GM12878 (cell line): ENCODE measurements around the gene RSPRY1. TPM values are rescaled to one million over a fixed set of nuclear protein-coding genes. Genes with fewer than 3 reads are reported as not detected.
A peak's percentile ranks its signal among the peaks of the same experiment; 100 is the strongest.

Experiments used
- ATAC-seq: fragments of 200-7000 bp; cut with Tn5 transposase; 3 replicates; pipeline ENCODE4 v1.9.1; 2020; ENCODE audit warnings: mild to moderate bottlenecking, moderate library complexity
- BruUV-seq: library from RNA; stranded (reverse); fragments of 400-500 nt; replicated peaks from 2 replicates; lab custom pipeline; 2021; lab: Mats Ljungman, UMichigan
- CTCF ChIA-PET: fragments of 300-600 bp; sonication (Branson Sonifier 250); formaldehyde crosslinking; extraction: SDS; loops from one replicate; lab custom pipeline; 2021; ENCODE audit warnings: inconsistent platforms; lab: Yijun Ruan, JAX
- POLR2A ChIA-PET: fragments of 350-600 bp; formaldehyde crosslinking; extraction: SDS; loops from one replicate; lab custom pipeline; 2021; ENCODE audit warnings: inconsistent platforms; lab: Charles Lee
- RAD21 ChIA-PET: fragments of 300-600 bp; sonication (Branson Sonifier 250); formaldehyde crosslinking; loops from one replicate; lab custom pipeline; 2023; ENCODE audit warnings: antibody characterized with exemption; ENCODE audit not compliant: unreplicated experiment; lab: Charles Lee
- SMC1A ChIA-PET: fragments of 300-600 bp; sonication (Branson Sonifier 250); formaldehyde crosslinking; loops from one replicate; lab custom pipeline; 2023; ENCODE audit not compliant: unreplicated experiment, uncharacterized antibody; lab: Charles Lee
- DNase-seq: peaks from one replicate; pipeline ENCODE4 v3.0.0-alpha.2; 2011; ENCODE audit warnings: low read depth, low spot score
- FAIRE-seq: peaks from 3 replicates; lab custom pipeline; 2011; peaks lifted over from hg19 to GRCh38; lab: Jason Lieb, UNC
- H2AFZ ChIP-seq: 2 replicates; pipeline ENCODE4 v1.6.0; 2011; ENCODE audit warnings: low read depth, low read length, control low read depth; ENCODE audit not compliant: control insufficient read depth
- H3K27ac ChIP-seq: 2 replicates; pipeline ENCODE4 v1.5.1; 2011; ENCODE audit warnings: control low read depth; ENCODE audit not compliant: control insufficient read depth, insufficient read depth
- H3K27me3 ChIP-seq, 2 experiments: replicated peaks in 1 of 2; 2 replicates each; pipeline versions ENCODE4 v1.6.0 to v1.6.1; 2011; ENCODE audit warnings: low read length in 1 of 2; ENCODE audit not compliant: control insufficient read depth in 2 of 2, insufficient read depth in 2 of 2
- H3K36me3 ChIP-seq, 2 experiments: 2 replicates each; pipeline ENCODE4 v1.5.1; 2011; ENCODE audit warnings: low read length in 1 of 2; ENCODE audit not compliant: control insufficient read depth in 2 of 2, insufficient read depth in 2 of 2
- H3K4me1 ChIP-seq: 2 replicates; pipeline ENCODE4 v1.6.1; 2011; ENCODE audit warnings: mild to moderate bottlenecking, low read length, moderate library complexity, mixed read lengths; ENCODE audit not compliant: control insufficient read depth, insufficient read depth
- H3K4me2 ChIP-seq: 2 replicates; pipeline ENCODE4 v1.6.0; 2011; ENCODE audit warnings: control low read depth; ENCODE audit not compliant: control insufficient read depth, insufficient read depth
- H3K4me3 ChIP-seq: fragments of 200-600 bp; sonication (generic); 2 replicates; pipeline ENCODE4 v1.5.1; 2016
- H3K79me2 ChIP-seq: 2 replicates; pipeline ENCODE4 v1.6.0; 2011; ENCODE audit warnings: low read length; ENCODE audit not compliant: control insufficient read depth, insufficient read depth
- H3K9ac ChIP-seq: 2 replicates; pipeline ENCODE4 v1.8.0; 2011; ENCODE audit warnings: low read length, control low read depth, mixed read lengths; ENCODE audit not compliant: control insufficient read depth, insufficient read depth
- H3K9me3 ChIP-seq: replicated peaks from 3 replicates; pipeline ENCODE4 v1.5.1; 2011; ENCODE audit warnings: mild to moderate bottlenecking, low read length; ENCODE audit not compliant: control insufficient read depth, insufficient read depth
- H4K20me1 ChIP-seq: 2 replicates; pipeline ENCODE4 v1.6.0; 2011; ENCODE audit not compliant: control insufficient read depth, insufficient read depth
- CHD2 ChIP-seq: IDR thresholded peaks from 2 replicates; pipeline ENCODE4 v1.6.1; 2011; ENCODE audit warnings: low read depth, low read length, improper control_type of control experiment, borderline replicate concordance
- CHD4 ChIP-seq: fragments of 200-600 bp; sonication (generic); IDR thresholded peaks from 2 replicates; pipeline ENCODE4 v1.6.1; 2016; ENCODE audit warnings: mild to moderate bottlenecking
- GATAD2B ChIP-seq: fragments of 450-650 bp; conservative IDR thresholded peaks from 2 replicates; pipeline ENCODE4 v1.6.1; 2017; ENCODE audit warnings: low read depth, mild to moderate bottlenecking, moderate library complexity
- MYB ChIP-seq: fragments of 150-350 bp; IDR thresholded peaks from 2 replicates; pipeline ENCODE4 v1.6.1; 2014; ENCODE audit warnings: mild to moderate bottlenecking, low read depth, low read length, borderline replicate concordance
- NBN ChIP-seq: fragments of 450-650 bp; IDR thresholded peaks from 2 replicates; pipeline ENCODE4 v1.6.1; 2016
- NFXL1 ChIP-seq: fragments of 450-650 bp; IDR thresholded peaks from 2 replicates; pipeline ENCODE4 v1.6.1; 2017; ENCODE audit warnings: antibody characterized with exemption, mild to moderate bottlenecking, borderline replicate concordance
- SIX5 ChIP-seq: IDR thresholded peaks from 2 replicates; pipeline ENCODE4 v1.6.1; 2011; ENCODE audit warnings: mild to moderate bottlenecking, low read depth, low read length, moderate library complexity; ENCODE audit not compliant: severe bottlenecking
- ZNF274 ChIP-seq: IDR thresholded peaks from one replicate; pipeline ENCODE4 v1.8.0; 2011; ENCODE audit not compliant: insufficient read length, insufficient read depth
- WGBS: methylation state at CpG from one replicate; pipeline ENCODE4 v1.1.6; 2016; ENCODE audit warnings: low lambda C conversion rate; ENCODE audit not compliant: insufficient replicate concordance, insufficient coverage; ENCODE audit errors: missing lambda C conversion rate; 5-methylcytosine and 5-hydroxymethylcytosine counted together
- in situ Hi-C: fragments of 300-500 bp; cut with MboI; formaldehyde crosslinking; loops from 9 replicates; pipeline ENCODE4 v1.14.3; 2018; ENCODE audit warnings: mixed read lengths
- intact Hi-C: fragments of 100-400 bp; cut with micrococcal nuclease; formaldehyde crosslinking; loops from one replicate; pipeline ENCODE4 v1.14.2; 2022; ENCODE audit not compliant: unreplicated experiment
- polyA plus RNA-seq, 11 experiments: library from polyadenylated mRNA; depleted of rRNA in 4 of 11; unstranded in 6 of 11; stranded (reverse) in 5 of 11; fragments of >200 nt; fragmentation: Nextera tagmentation in 4 of 11; fragmentation: Illumina TruSeq in 1 of 11; extraction: Ambion mirVana in 4 of 11; extraction: Trizol in 1 of 11; gene quantifications; 1 replicate in 1 of 11; 2 replicates in 10 of 11; pipeline versions ENCODE4 v1.2.1 to v1.2.3, GENCODE V29; 2011 to 2016; ENCODE audit warnings: inconsistent platforms in 2 of 11, missing spikeins in 2 of 11, low read depth in 1 of 11
- total RNA-seq, 4 experiments: library from RNA; depleted of rRNA in 3 of 4; stranded (reverse); fragments of >200 nt in 3 of 4; fragmentation: Illumina TruSeq in 1 of 4; extraction: Trizol in 1 of 4; gene quantifications; 2 replicates each; pipeline versions ENCODE4 v1.2.1 to v1.2.3, GENCODE V29; 2013 to 2021
- TF ChIP-seq, protein P1 (sequence below): IDR thresholded peaks from 2 replicates; pipeline ENCODE4 v1.6.1; 2012; ENCODE audit warnings: low read depth, low read length, improper control_type of control experiment
- TF ChIP-seq, protein P2 (sequence below): fragments of 450-650 bp; IDR thresholded peaks from 2 replicates; pipeline ENCODE4 v1.6.1; 2018; ENCODE audit warnings: borderline replicate concordance, mild to moderate bottlenecking; ENCODE audit not compliant: partially characterized antibody

RSPRY1 gene
- total and polyA plus RNA-seq, 10 of the 15 experiments (the other 5 are each of a cell fraction or from before 2014, with no cell fraction given) = 18.5 to 57.0 (median 41.2) TPM

DNA sequence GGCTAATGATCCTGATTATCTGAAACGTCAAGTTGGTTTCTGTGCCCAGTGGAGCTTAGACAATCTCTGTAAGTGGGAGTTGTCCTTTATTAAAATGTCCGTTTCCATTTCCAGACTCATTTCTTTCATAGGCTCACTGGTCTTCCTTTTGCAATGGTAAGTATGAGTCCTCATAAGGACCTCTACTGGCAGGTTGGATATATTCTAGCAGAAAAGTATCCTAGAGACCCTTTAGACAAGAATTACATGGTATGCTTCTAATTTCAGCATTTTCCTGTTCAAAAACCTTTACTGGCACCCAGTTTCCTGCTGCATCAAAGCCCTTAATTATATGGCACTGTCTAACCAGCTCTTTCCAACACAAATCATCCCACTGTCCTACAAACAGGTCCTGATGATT, 30.8 kb downstream of the RSPRY1 start:
- in situ Hi-C loops (loop anchor here (25.0 kb wide), 1 partner anchor 1345 kb away; no protein-coding TSS in a partner anchor), intact Hi-C loops (no loop called here)
- ChIA-PET SMC1A (interaction anchor here (1.2 to 1.4 kb wide), 2 partner anchors 11 to 38 kb away, joined by 3 to 4 read pairs; no protein-coding TSS in a partner anchor), POLR2A (interaction anchor here (0.6 to 1.1 kb wide), 2 partner anchors 27 to 126 kb away, joined by 3 to 4 read pairs; no protein-coding TSS in a partner anchor), CTCF (interaction anchor here (1.1 kb wide), 1 partner anchor 13 kb away, joined by 3 read pairs; no protein-coding TSS in a partner anchor), RAD21 (no interaction called here)
- H3K4me2 ChIP-seq = no peak overlapping the region
- no TSS peak for BruUV-seq
- H3K79me2 ChIP-seq = no peaks in the 10 kb centered on the region
- ATAC-seq (no peak), DNase-seq (no peak), FAIRE-seq (no peak)
- no peak overlapping the region for H3K9ac ChIP-seq
- H4K20me1 ChIP-seq = no peaks in the 10 kb centered on the region
- no peak overlapping the region for H3K27ac ChIP-seq
- H3K36me3 ChIP-seq = peaks cover 8 to 65% of the 10 kb centered on the region in 2 experiments
- 97% methylated on average over 2 of the region's 2 CpGs for WGBS
- H3K9me3 ChIP-seq = peaks cover 25% of the 10 kb centered on the region
- H2AFZ ChIP-seq = no peak overlapping the region
- no peaks in the 10 kb centered on the region for H3K4me1 ChIP-seq
- TF ChIP-seq ZNF274 (peak; percentile 22), SIX5 (no peak)
- H3K4me3 ChIP-seq = no peak overlapping the region
- H3K27me3 ChIP-seq = no peaks in the 10 kb centered on the region

- Histone ChIP-seq H4K20me1 (no peaks in the 10 kb centered on the region), H3K27ac (no peak overlapping the region), H3K4me3 (no peak overlapping the region), H3K36me3 (peaks cover 4 to 48% of the 10 kb centered on the region in 2 experiments), H3K27me3 (no peaks in the 10 kb centered on the region), H3K4me1 (no peaks in the 10 kb centered on the region), H3K79me2 (no peaks in the 10 kb centered on the region), H3K9ac (no peak overlapping the region), H3K4me2 (no peak overlapping the region), H3K9me3 (no peaks in the 10 kb centered on the region; the same call in 1 of the 3 replicates), H2AFZ (no peak overlapping the region)
- intact Hi-C loops (no loop called here), in situ Hi-C loops (loop anchor here (25.0 kb wide), 1 partner anchor 1339 kb away; no protein-coding TSS in a partner anchor)
- POLR2A ChIA-PET = no interaction called here
- FAIRE-seq = no peak
- CTCF ChIA-PET = interaction anchor here (0.6 to 2.4 kb wide), 2 partner anchors 9 to 259 kb away, joined by 4 read pairs; no protein-coding TSS in a partner anchor
- no TSS peak for BruUV-seq
- ATAC-seq = no peak
- SMC1A ChIA-PET = interaction anchor here (1.1 to 1.3 kb wide), 2 partner anchors 30 to 32 kb away, joined by 3 to 4 read pairs; no protein-coding TSS in a partner anchor
- DNase-seq = no peak
- RAD21 ChIA-PET = interaction anchor here (1.0 kb wide), 1 partner anchor 196 kb away, joined by 3 read pairs; no protein-coding TSS in a partner anchor
- 100% methylated on average over 1 of the region's 1 CpG for WGBS
- TF ChIP-seq GATAD2B (no peak), NBN (no peak), CHD4 (no peak), NFXL1 (no peak), CHD2 (no peak), MYB (no peak)
- TF ChIP-seq, protein P1, sequence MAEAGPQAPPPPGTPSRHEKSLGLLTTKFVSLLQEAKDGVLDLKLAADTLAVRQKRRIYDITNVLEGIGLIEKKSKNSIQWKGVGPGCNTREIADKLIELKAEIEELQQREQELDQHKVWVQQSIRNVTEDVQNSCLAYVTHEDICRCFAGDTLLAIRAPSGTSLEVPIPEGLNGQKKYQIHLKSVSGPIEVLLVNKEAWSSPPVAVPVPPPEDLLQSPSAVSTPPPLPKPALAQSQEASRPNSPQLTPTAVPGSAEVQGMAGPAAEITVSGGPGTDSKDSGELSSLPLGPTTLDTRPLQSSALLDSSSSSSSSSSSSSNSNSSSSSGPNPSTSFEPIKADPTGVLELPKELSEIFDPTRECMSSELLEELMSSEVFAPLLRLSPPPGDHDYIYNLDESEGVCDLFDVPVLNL = no peak
- TF ChIP-seq, protein P2, sequence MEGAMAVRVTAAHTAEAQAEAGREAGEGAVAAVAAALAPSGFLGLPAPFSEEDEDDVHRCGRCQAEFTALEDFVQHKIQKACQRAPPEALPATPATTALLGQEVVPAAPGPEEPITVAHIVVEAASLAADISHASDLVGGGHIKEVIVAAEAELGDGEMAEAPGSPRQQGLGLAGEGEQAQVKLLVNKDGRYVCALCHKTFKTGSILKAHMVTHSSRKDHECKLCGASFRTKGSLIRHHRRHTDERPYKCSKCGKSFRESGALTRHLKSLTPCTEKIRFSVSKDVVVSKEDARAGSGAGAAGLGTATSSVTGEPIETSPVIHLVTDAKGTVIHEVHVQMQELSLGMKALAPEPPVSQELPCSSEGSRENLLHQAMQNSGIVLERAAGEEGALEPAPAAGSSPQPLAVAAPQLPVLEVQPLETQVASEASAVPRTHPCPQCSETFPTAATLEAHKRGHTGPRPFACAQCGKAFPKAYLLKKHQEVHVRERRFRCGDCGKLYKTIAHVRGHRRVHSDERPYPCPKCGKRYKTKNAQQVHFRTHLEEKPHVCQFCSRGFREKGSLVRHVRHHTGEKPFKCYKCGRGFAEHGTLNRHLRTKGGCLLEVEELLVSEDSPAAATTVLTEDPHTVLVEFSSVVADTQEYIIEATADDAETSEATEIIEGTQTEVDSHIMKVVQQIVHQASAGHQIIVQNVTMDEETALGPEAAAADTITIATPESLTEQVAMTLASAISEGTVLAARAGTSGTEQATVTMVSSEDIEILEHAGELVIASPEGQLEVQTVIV = no peak
Measured at GRCh38 chr16:57223057-57223456, 36.9 kb downstream of the RSPRY1 start.
